Heart right ventricle (tissue), 16 donors: Measurements from ENCODE around the gene NRN1. TPM values are rescaled to one million over a fixed set of nuclear protein-coding genes. Genes with fewer than 3 reads are reported as not detected.
A peak's percentile ranks its signal among the peaks of the same experiment; 100 is the strongest.

Source experiments
- ATAC-seq, 8 donors: fragments of 200-7000 bp; cut with Tn5 transposase; one replicate each; pipeline ENCODE4 v1.9.1; 2020; ENCODE audit warnings: mild to moderate bottlenecking in 8 of 8, moderate library complexity in 8 of 8, moderate number of reproducible peaks in 1 of 8
- DNase-seq, 2 donors: peaks; one replicate each; pipeline ENCODE4 v3.0.0-alpha.2; 2020
- H3K27ac ChIP-seq, 10 donors: fragments of 200-600 bp; sonication (generic) in 2 of 10; one replicate each; pipeline versions ENCODE4 v1.5.0 to v1.8.0; 2020 to 2022; ENCODE audit warnings: mild to moderate bottlenecking in 3 of 10
- H3K27me3 ChIP-seq, 7 donors: fragments of 200-600 bp; one replicate each; pipeline ENCODE4 v1.8.0; 2021 to 2022; ENCODE audit warnings: mild to moderate bottlenecking in 2 of 7
- H3K36me3 ChIP-seq, 9 donors: fragments of 200-600 bp; sonication (generic) in 1 of 9; one replicate each; pipeline versions ENCODE4 v1.5.0 to v1.8.0; 2020 to 2022; ENCODE audit warnings: mild to moderate bottlenecking in 2 of 9
- H3K4me1 ChIP-seq, 9 donors: fragments of 200-600 bp; sonication (generic) in 1 of 9; one replicate each; pipeline versions ENCODE4 v1.5.0 to v1.8.0; 2020 to 2022; ENCODE audit warnings: mild to moderate bottlenecking in 4 of 9
- H3K4me3 ChIP-seq, 10 donors: fragments of 200-600 bp; sonication (generic) in 2 of 10; one replicate each; pipeline versions ENCODE4 v1.5.0 to v1.8.0; 2020 to 2022; ENCODE audit warnings: mild to moderate bottlenecking in 7 of 10, moderate library complexity in 2 of 10
- H3K9me3 ChIP-seq, 11 donors: fragments of 200-600 bp in 10 of 11; sonication (generic) in 2 of 11; one replicate each; pipeline versions ENCODE4 v1.5.0 to v1.8.0; 2013 to 2022; ENCODE audit warnings: mild to moderate bottlenecking in 2 of 11, control low read depth in 1 of 11, moderate library complexity in 1 of 11
- WGBS, 2 donors: extraction: QIAGEN DNeasy Blood & Tissue Kit; methylation state at CpG; one replicate each; pipeline ENCODE4 v1.1.7; 2013; ENCODE audit warnings: inconsistent platforms in 1 of 2; 5-methylcytosine and 5-hydroxymethylcytosine counted together
- intact Hi-C, 10 donors: fragments of 100-400 bp; cut with DNase I; formaldehyde crosslinking; loops; one replicate each; pipeline versions ENCODE4 v1.11.1 to v1.14.2; 2022
- polyA plus RNA-seq, 2 donors: library from polyadenylated mRNA; stranded (reverse); fragments of 200-250 nt; gene quantifications; one replicate each; pipeline ENCODE4 v1.2.3, GENCODE V29; 2013
- total RNA-seq, 10 donors: library from RNA; stranded (reverse); fragmentation: NEBNext Ultra II Directional in 3 of 10; extraction: Animal tissue kit (Norgen Biotek cat#: 25700) in 3 of 10; gene quantifications; one replicate each; pipeline versions ENCODE4 v1.2.1 to v1.2.4, GENCODE V29; 2021 to 2023
- TF ChIP-seq, protein P1 (sequence below), 9 donors: fragments of 200-600 bp; sonication (generic) in 2 of 9; IDR thresholded peaks; one replicate each; pipeline versions ENCODE4 v1.5.0 to v1.8.0; 2021 to 2022; ENCODE audit warnings: antibody characterized with exemption in 9 of 9, mild to moderate bottlenecking in 5 of 9, moderate library complexity in 1 of 9
- donor health status: Arrhythmogenic right ventricular cardiomyopathy.
- donor health status: ischemic (EF 13 %, LVEDD 7.1; RV severe dilation, severe dysfunction).
- donor health status: healthy with polysubstance abuse.
- donor health status: DM: no; HTN: yes; CAD: no.
- donor health status: DM: no; HTN: no; CAD: no.
- donor health status: ischemic (EF 25% LVEDD 6.9; RV normal size, moderate dysfunction).
- donor health status: ischemic (EF 25% LVEDD 5.7; RV mildly dilated, moderate dysfunction).
- donor health status: healthy.
- donor health status: DM: yes; HTN: yes; CAD: no.
- donor health status: Ischemic cardiomyopathy.
- donor health status: ischemic (EF 35%, LVEDD 5.7; RV mildly dilated, moderate dysfunction).
- donor health status: nonischemic (EF 11% LVEDD 7.7; RV severe dilation, severe dysfunction).
- donor health status: DM: yes; HTN: yes; CAD: no.
- donor health status: PGD.
- donor health status: ischemic (EF 29% LVEDD 5.4; RV normal size, mild dysfunction).
- donor health status: nonischemic (EF 23%, LVEDD 6.1; RV moderate dilation, normal function).

NRN1 gene
- total and polyA plus RNA-seq, 12 donors: 7.1 to 24.4 (median 12.7) TPM

DNA sequence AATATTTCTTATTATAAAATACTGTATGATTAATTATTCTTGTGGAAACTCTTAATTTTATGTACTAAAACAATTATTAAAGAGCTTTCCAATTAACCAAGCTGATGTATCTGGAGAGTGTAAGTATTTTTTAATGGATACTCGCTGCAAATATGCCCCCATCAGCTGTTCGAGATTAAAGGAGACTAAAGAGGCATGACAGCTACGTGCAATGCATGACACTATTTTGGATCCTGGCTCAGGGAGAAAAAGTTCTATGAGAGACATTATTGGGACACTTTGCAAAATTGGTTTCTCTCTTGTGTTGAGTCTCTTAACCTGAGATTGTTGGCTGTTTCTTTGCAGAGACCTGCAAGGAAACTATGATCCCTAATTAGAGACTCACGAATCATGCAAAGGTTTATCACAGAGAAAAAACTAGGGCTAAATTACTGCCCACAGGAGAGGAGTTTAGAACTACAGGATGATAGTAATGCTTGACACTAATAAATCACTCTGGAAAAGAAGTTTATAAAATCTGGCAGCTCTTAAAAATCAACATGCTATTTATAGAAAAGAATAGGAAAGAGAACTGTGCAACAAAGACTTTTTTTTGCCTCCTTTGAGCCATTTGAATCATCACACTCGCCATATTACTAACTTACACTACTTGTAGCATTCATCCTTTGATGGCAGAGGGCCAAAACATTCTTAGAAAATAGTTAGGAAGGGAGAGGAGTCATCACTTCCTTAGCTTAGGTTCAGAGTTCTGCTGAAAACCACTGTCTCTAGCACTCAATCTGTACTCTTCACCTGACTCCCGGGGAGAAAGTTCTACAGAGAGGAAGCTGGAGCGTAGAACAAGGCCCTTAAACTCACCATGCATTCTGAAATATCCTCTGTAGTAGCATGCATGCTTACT, 25.3 kb downstream of the NRN1 start:
- TF ChIP-seq, protein P1, sequence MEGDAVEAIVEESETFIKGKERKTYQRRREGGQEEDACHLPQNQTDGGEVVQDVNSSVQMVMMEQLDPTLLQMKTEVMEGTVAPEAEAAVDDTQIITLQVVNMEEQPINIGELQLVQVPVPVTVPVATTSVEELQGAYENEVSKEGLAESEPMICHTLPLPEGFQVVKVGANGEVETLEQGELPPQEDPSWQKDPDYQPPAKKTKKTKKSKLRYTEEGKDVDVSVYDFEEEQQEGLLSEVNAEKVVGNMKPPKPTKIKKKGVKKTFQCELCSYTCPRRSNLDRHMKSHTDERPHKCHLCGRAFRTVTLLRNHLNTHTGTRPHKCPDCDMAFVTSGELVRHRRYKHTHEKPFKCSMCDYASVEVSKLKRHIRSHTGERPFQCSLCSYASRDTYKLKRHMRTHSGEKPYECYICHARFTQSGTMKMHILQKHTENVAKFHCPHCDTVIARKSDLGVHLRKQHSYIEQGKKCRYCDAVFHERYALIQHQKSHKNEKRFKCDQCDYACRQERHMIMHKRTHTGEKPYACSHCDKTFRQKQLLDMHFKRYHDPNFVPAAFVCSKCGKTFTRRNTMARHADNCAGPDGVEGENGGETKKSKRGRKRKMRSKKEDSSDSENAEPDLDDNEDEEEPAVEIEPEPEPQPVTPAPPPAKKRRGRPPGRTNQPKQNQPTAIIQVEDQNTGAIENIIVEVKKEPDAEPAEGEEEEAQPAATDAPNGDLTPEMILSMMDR (IDR thresholded peaks at IDR 0.05): no peak
- Histone ChIP-seq H3K36me3 (no peaks in the 10 kb centered on the region), H3K4me3 (no peak overlapping the region), H3K9me3 (no peaks in the 10 kb centered on the region), H3K4me1 (peaks cover 0 to 41% (median 3%) of the 10 kb centered on the region in 9 donors), H3K27ac (no peak overlapping the region), H3K27me3 (peaks cover 0 to 9% (median 3%) of the 10 kb centered on the region in 7 donors)
- WGBS, 2 donors: 67 to 83% methylated on average over 7 of the region's 7 CpGs
- intact Hi-C loops: no loop called here
- DNase-seq (no peak), ATAC-seq (peak in 1 of 8 donors; percentile 29)

DNA sequence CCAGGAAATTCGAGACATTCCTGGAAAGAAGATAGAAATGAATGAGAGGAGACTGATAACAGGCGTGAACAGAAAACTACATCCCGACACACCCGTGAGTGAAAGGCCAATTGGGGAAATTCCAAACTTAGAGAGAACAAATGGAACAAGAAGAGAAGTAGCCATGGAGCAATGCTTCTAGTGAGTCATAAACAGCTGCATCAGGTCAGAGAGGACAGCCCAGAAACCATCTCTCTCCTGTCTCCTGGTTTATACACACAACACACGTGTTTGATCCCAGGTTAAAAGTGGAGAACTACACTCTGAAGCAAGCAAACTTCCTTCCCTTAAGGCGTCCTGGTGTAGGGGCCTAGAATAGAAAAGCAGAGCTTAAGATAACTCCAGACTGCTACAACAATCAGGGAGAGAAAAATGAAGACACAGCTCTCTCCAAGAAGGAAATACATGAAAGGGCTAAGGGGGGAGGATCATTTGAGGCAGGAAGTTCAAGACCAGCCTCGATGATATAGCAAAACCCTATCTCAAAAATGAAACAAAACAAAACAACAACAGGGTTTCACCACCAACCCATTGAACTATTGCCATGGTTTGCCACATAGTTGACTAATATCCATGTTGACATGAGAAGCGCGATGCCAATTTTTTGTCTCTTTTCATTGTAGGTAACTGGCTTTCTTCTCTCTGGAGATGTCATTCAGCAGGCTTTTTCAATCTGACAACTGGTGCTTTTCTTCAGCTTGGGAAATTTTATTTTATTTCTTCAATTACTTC, 26.9 kb downstream of the NRN1 start:
- intact Hi-C loops: no loop called here
- ATAC-seq: peak in 4 of 8 donors; percentile 16 to 78 (median 44)
- WGBS, 2 donors: 44 to 58% methylated on average over 9 of the region's 9 CpGs

DNA sequence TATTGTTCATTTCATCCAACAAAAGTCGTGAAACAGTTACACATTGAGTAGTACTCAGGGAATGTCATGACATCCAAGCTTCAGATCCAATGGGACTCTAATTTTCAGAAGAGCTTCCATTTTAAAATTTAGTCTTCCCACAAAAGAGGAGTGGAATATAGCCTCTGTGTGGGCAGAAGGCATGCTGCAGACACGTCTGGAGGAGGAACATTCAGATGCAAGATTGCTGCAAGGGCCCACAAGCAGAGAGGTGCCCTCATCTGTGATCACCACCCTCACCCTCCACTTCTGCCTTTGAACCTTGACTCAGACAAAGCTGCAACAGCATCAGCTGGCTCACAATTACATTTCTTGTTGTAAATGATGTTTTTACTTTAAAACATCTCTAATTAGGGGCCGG, 29.9 kb downstream of the NRN1 start:
- Histone ChIP-seq H3K36me3 (no peaks in the 10 kb centered on the region), H3K27me3 (peaks cover 0 to 12% (median 0%) of the 10 kb centered on the region in 7 donors), H3K4me1 (peaks cover 0 to 31% (median 3%) of the 10 kb centered on the region in 9 donors), H3K4me3 (no peak overlapping the region), H3K27ac (no peak overlapping the region), H3K9me3 (no peaks in the 10 kb centered on the region)
- intact Hi-C loops: no loop called here
- DNase-seq (no peak), ATAC-seq (no peak)
- TF ChIP-seq, protein P1 (IDR thresholded peaks at IDR 0.05): no peak
- WGBS, 2 donors: 92 to 95% methylated on average over 3 of the region's 3 CpGs

More for the DNA sequence above, 26.9 kb downstream of the NRN1 start:
- DNase-seq: no peak
- no peaks in the 10 kb centered on the region for H3K9me3 ChIP-seq
- peaks cover 0 to 41% (median 3%) of the 10 kb centered on the region in 9 donors for H3K4me1 ChIP-seq
- TF ChIP-seq, protein P1 (IDR thresholded peaks at IDR 0.05): no peak
- H3K36me3 ChIP-seq: no peaks in the 10 kb centered on the region
- no peak overlapping the region for H3K4me3 ChIP-seq
- H3K27me3 ChIP-seq: peaks cover 0 to 5% (median 3%) of the 10 kb centered on the region in 7 donors
- peak overlapping the region in 1 of 10 donors; percentile 68 for H3K27ac ChIP-seq
